Measurements from ENCODE around the gene ZNF217. TPM values are rescaled to one million over a fixed set of nuclear protein-coding genes. Genes with fewer than 3 reads are reported as not detected.

The ZNF217 gene
- total and polyA plus RNA-seq, 9 of the 15 experiments (the other 6 are each of a cell fraction or from before 2014, with no cell fraction given), result 3.0 to 41.8 (median 16.8) TPM

GRCh38 chr20:53623454-53624211 is 30.0 kb upstream of the ZNF217 start (continued):
- TF ChIP-seq MGA (IDR thresholded peaks at IDR 0.05) (peak; percentile 59; the same call in 1 of the 2 replicates), CEBPG (CRISPR knock-in tag; IDR thresholded peaks at IDR 0.05) (no peak), CEBPG (tag; conservative IDR thresholded peaks at IDR 0.05 in 1 of 2, IDR thresholded peaks at IDR 0.05 in 1 of 2) (peak in 1 of 2 experiments; percentile 26; a peak in 1 of 4 replicates), CC2D1A (IDR thresholded peaks at IDR 0.05) (no peak), ZBTB40 (IDR thresholded peaks at IDR 0.05) (no peak), ZBTB40 (CRISPR knock-in tag; IDR thresholded peaks at IDR 0.05) (no peak)
